Liver (tissue), 9 donors: ENCODE data around the gene PADI3. TPM values are rescaled to one million over a fixed set of nuclear protein-coding genes. Genes with fewer than 3 reads are reported as not detected.
"Not testable (repeated sequence)": the region's sequence is repeated elsewhere in the genome, so short reads cannot be mapped to it uniquely, and the experiment has no call there.

Source experiments
- DNase-seq: peaks from one replicate; pipeline ENCODE4 v3.0.0-alpha.2; 2017; ENCODE audit warnings: low spot score
- H3K27ac ChIP-seq, 2 donors: one replicate each; pipeline ENCODE4 v1.7.0; 2013; ENCODE audit warnings: inconsistent platforms in 2 of 2, low read length in 2 of 2, control low read depth in 1 of 2, low read depth in 1 of 2, mild to moderate bottlenecking in 1 of 2
- H3K27me3 ChIP-seq, 4 donors: one replicate each; pipeline versions ENCODE4 v1.6.1 to v1.7.0; 2013; ENCODE audit warnings: low read length in 3 of 4, inconsistent platforms in 1 of 4, mild to moderate bottlenecking in 1 of 4, moderate library complexity in 1 of 4; ENCODE audit not compliant: control insufficient read depth in 4 of 4, insufficient read depth in 4 of 4
- H3K36me3 ChIP-seq, 4 donors: one replicate each; pipeline versions ENCODE4 v1.6.1 to v1.7.0; 2013; ENCODE audit warnings: low read length in 3 of 4, mild to moderate bottlenecking in 3 of 4, low read depth in 1 of 4, moderate library complexity in 1 of 4; ENCODE audit not compliant: control insufficient read depth in 4 of 4, insufficient read depth in 3 of 4
- H3K4me1 ChIP-seq, 4 donors: one replicate each; pipeline versions ENCODE4 v1.6.1 to v1.7.0; 2013; ENCODE audit warnings: low read length in 3 of 4, mild to moderate bottlenecking in 3 of 4, moderate library complexity in 1 of 4; ENCODE audit not compliant: control insufficient read depth in 4 of 4, insufficient read depth in 4 of 4
- H3K4me3 ChIP-seq, 3 donors: one replicate each; pipeline versions ENCODE4 v1.6.1 to v1.7.0; 2013; ENCODE audit warnings: low read length in 3 of 3, control low read depth in 1 of 3, low read depth in 1 of 3, mild to moderate bottlenecking in 1 of 3
- H3K9ac ChIP-seq, 2 donors: one replicate each; pipeline ENCODE4 v1.7.0; 2013; ENCODE audit warnings: low read length in 2 of 2, mild to moderate bottlenecking in 2 of 2, moderate library complexity in 2 of 2, control low read depth in 1 of 2, low read depth in 1 of 2
- H3K9me3 ChIP-seq, 4 donors: one replicate each; pipeline versions ENCODE4 v1.6.1 to v1.7.0; 2013; ENCODE audit warnings: low read length in 3 of 4; ENCODE audit not compliant: control insufficient read depth in 4 of 4
- ATF3 ChIP-seq: IDR thresholded peaks from 2 replicates; pipeline ENCODE4 v1.6.1; 2016; ENCODE audit warnings: antibody characterized with exemption
- CTCF ChIP-seq: fragments of 150-350 bp; IDR thresholded peaks from 2 replicates; pipeline ENCODE4 v1.5.1; 2017; ENCODE audit warnings: improper control_type of control experiment, low read depth, low read length; ENCODE audit not compliant: missing input control
- EGR1 ChIP-seq, 2 donors: IDR thresholded peaks; 2 replicates each; pipeline ENCODE4 v1.6.1; 2016 to 2018; ENCODE audit warnings: antibody characterized with exemption in 2 of 2, low read depth in 2 of 2
- FOXA1 ChIP-seq: IDR thresholded peaks from 2 replicates; pipeline ENCODE4 v1.6.1; 2016; ENCODE audit warnings: antibody characterized with exemption
- FOXA2 ChIP-seq: IDR thresholded peaks from 2 replicates; pipeline ENCODE4 v1.6.1; 2016; ENCODE audit warnings: antibody characterized with exemption
- GABPA ChIP-seq, 2 donors: IDR thresholded peaks in 1 of 2; conservative IDR thresholded peaks in 1 of 2; 2 replicates each; pipeline ENCODE4 v1.6.1; 2016; ENCODE audit warnings: antibody characterized with exemption in 2 of 2, mild to moderate bottlenecking in 1 of 2, moderate library complexity in 1 of 2
- HNF4A ChIP-seq, 2 donors: conservative IDR thresholded peaks; 2 replicates each; pipeline ENCODE4 v1.6.1; 2016; ENCODE audit warnings: antibody characterized with exemption in 2 of 2, mild to moderate bottlenecking in 2 of 2
- HNF4G ChIP-seq: IDR thresholded peaks from 2 replicates; pipeline ENCODE4 v1.6.1; 2016; ENCODE audit warnings: antibody characterized with exemption
- JUND ChIP-seq, 2 donors: IDR thresholded peaks; 2 replicates each; pipeline ENCODE4 v1.6.1; 2016; ENCODE audit warnings: antibody characterized with exemption in 2 of 2
- NR2F2 ChIP-seq: IDR thresholded peaks from 2 replicates; pipeline ENCODE4 v1.6.1; 2016; ENCODE audit warnings: antibody characterized with exemption
- RAD21 ChIP-seq, 2 donors: IDR thresholded peaks; 2 replicates each; pipeline ENCODE4 v1.6.1; 2016; ENCODE audit warnings: antibody characterized with exemption in 2 of 2, mild to moderate bottlenecking in 2 of 2
- RXRA ChIP-seq, 2 donors: IDR thresholded peaks; 2 replicates each; pipeline ENCODE4 v1.6.1; 2017 to 2018; ENCODE audit warnings: antibody characterized with exemption in 2 of 2, mild to moderate bottlenecking in 1 of 2
- SP1 ChIP-seq: IDR thresholded peaks from 2 replicates; pipeline ENCODE4 v1.6.1; 2018; ENCODE audit warnings: antibody characterized with exemption, mild to moderate bottlenecking
- TAF1 ChIP-seq: conservative IDR thresholded peaks from 2 replicates; pipeline ENCODE4 v1.6.1; 2016; ENCODE audit warnings: antibody characterized with exemption, mild to moderate bottlenecking
- YY1 ChIP-seq: IDR thresholded peaks from 2 replicates; pipeline ENCODE4 v1.6.1; 2016; ENCODE audit warnings: antibody characterized with exemption, mild to moderate bottlenecking
- WGBS: extraction: QIAGEN DNeasy Blood & Tissue Kit; methylation state at CpG from one replicate; pipeline ENCODE4 v1.1.7; 2013; 5-methylcytosine and 5-hydroxymethylcytosine counted together
- polyA plus RNA-seq, 2 donors: library from polyadenylated mRNA; stranded (reverse) in 1 of 2; unstranded in 1 of 2; fragments of 200-250 nt in 1 of 2; fragments of >200 nt in 1 of 2; fragmentation: Nextera tagmentation in 1 of 2; extraction: Ambion mirVana in 1 of 2; gene quantifications; one replicate each; pipeline versions ENCODE4 v1.2.1 to v1.2.3, GENCODE V29; 2013 to 2015
- total RNA-seq, 2 donors: library from RNA; depleted of rRNA; stranded (reverse); fragments of >200 nt; gene quantifications; one replicate each; pipeline ENCODE4 v1.2.3, GENCODE V29; 2014
- TF ChIP-seq, protein P1 (sequence below): IDR thresholded peaks from 2 replicates; pipeline ENCODE4 v1.6.1; 2016; ENCODE audit warnings: antibody characterized with exemption
- TF ChIP-seq, protein P2 (sequence below): IDR thresholded peaks from 2 replicates; pipeline ENCODE4 v1.6.1; 2016; ENCODE audit warnings: antibody characterized with exemption, mild to moderate bottlenecking
- TF ChIP-seq, protein P3 (sequence below): IDR thresholded peaks from 2 replicates; pipeline ENCODE4 v1.6.1; 2016; ENCODE audit warnings: antibody characterized with exemption
- donor health status: healthy.
- donor health status: healthy.
- donor health status: healthy.
- donor health status: healthy.
- donor health status: healthy.

PADI3 gene
- total and polyA plus RNA-seq, 4 donors = not detected

DNA sequence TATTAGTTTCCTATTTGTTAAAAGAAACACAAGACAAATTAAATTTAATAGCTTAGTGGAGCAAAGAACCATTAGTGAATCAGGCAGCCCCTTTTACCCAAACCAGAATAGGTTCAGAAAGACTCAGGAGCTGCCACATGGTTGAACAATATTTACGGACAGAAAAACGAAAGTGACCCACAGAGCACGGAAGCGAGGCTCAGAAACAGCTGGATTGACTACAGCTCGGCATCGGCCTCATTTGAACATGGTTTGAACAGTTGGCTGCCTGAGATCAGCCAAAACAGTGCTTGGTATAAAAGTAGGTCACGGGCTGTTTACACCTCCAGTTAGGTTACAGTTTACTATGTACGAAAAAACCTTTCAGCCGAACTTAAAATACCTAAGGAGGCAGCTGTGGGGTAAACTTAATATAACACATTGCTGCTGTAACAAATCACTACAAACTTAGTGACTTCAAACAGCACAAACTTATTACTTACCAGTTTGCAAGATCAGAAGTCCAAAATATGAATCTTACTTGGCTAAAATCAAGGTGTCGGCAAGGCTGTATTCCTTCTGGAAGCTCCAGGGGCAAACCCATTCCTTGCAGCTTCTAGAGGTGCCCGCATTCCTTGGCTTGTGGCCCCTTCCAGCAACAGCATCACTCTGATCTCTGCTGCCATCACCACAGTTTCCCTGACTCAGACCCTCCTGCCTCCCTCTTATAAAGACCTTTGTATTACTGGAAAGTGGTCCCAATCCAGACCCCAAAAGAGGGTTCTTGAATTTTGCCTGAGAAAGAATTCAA is 70.9 kb downstream of the PADI3 start:
- 87% methylated on average over 11 of the region's 11 CpGs for WGBS
- TF ChIP-seq RXRA (IDR thresholded peaks at IDR 0.05) (no peak), FOXA2 (no peak), FOXA1 (no peak), HNF4G (no peak), YY1 (no peak), RAD21 (IDR thresholded peaks at IDR 0.05) (no peak), SP1 (no peak), NR2F2 (no peak), HNF4A (conservative IDR thresholded peaks at IDR 0.05) (no peak), EGR1 (IDR thresholded peaks at IDR 0.05; ENCODE audit: low read depth in 2 of 2) (no peak), CTCF (no peak), TAF1 (no peak), GABPA (IDR thresholded peaks at IDR 0.05 in 1 of 2, conservative IDR thresholded peaks at IDR 0.05 in 1 of 2) (no peak), ATF3 (no peak), JUND (IDR thresholded peaks at IDR 0.05) (no peak)
- TF ChIP-seq, protein P1, sequence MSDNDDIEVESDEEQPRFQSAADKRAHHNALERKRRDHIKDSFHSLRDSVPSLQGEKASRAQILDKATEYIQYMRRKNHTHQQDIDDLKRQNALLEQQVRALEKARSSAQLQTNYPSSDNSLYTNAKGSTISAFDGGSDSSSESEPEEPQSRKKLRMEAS = no peak
- TF ChIP-seq, protein P2, sequence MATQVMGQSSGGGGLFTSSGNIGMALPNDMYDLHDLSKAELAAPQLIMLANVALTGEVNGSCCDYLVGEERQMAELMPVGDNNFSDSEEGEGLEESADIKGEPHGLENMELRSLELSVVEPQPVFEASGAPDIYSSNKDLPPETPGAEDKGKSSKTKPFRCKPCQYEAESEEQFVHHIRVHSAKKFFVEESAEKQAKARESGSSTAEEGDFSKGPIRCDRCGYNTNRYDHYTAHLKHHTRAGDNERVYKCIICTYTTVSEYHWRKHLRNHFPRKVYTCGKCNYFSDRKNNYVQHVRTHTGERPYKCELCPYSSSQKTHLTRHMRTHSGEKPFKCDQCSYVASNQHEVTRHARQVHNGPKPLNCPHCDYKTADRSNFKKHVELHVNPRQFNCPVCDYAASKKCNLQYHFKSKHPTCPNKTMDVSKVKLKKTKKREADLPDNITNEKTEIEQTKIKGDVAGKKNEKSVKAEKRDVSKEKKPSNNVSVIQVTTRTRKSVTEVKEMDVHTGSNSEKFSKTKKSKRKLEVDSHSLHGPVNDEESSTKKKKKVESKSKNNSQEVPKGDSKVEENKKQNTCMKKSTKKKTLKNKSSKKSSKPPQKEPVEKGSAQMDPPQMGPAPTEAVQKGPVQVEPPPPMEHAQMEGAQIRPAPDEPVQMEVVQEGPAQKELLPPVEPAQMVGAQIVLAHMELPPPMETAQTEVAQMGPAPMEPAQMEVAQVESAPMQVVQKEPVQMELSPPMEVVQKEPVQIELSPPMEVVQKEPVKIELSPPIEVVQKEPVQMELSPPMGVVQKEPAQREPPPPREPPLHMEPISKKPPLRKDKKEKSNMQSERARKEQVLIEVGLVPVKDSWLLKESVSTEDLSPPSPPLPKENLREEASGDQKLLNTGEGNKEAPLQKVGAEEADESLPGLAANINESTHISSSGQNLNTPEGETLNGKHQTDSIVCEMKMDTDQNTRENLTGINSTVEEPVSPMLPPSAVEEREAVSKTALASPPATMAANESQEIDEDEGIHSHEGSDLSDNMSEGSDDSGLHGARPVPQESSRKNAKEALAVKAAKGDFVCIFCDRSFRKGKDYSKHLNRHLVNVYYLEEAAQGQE = no peak
- TF ChIP-seq, protein P3, sequence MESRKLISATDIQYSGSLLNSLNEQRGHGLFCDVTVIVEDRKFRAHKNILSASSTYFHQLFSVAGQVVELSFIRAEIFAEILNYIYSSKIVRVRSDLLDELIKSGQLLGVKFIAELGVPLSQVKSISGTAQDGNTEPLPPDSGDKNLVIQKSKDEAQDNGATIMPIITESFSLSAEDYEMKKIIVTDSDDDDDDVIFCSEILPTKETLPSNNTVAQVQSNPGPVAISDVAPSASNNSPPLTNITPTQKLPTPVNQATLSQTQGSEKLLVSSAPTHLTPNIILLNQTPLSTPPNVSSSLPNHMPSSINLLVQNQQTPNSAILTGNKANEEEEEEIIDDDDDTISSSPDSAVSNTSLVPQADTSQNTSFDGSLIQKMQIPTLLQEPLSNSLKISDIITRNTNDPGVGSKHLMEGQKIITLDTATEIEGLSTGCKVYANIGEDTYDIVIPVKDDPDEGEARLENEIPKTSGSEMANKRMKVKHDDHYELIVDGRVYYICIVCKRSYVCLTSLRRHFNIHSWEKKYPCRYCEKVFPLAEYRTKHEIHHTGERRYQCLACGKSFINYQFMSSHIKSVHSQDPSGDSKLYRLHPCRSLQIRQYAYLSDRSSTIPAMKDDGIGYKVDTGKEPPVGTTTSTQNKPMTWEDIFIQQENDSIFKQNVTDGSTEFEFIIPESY = no peak
- no peaks in the 10 kb centered on the region for H3K4me1 ChIP-seq
- no peak for DNase-seq
- H3K4me3 ChIP-seq = no peak overlapping the region
- no peak overlapping the region for H3K27ac ChIP-seq
- H3K9ac ChIP-seq = no peak overlapping the region
- H3K27me3 ChIP-seq = no peaks in the 10 kb centered on the region
- peaks cover 0 to 2% (median 2%) of the 10 kb centered on the region in 4 donors for H3K9me3 ChIP-seq
- no peaks in the 10 kb centered on the region for H3K36me3 ChIP-seq

GRCh38 chr1:17321857-17322390 is 73.0 kb downstream of the PADI3 start:
- H3K36me3 ChIP-seq, H3K4me1 ChIP-seq, H3K4me3 ChIP-seq, DNase-seq, H3K27ac ChIP-seq, H3K9ac ChIP-seq, H3K9me3 ChIP-seq, H3K27me3 ChIP-seq: not testable (repeated sequence)
- 69% methylated on average over 6 of the region's 6 CpGs for WGBS
